ENCODE measurements around the gene STXBP1. TPM values are rescaled to one million over a fixed set of nuclear protein-coding genes. Genes with fewer than 3 reads are reported as not detected.
"Not testable (repeated sequence)": the region's sequence is repeated elsewhere in the genome, so short reads cannot be mapped to it uniquely, and the experiment has no call there.

Gene STXBP1
- total and polyA plus RNA-seq, 8 donors: 5.2 to 77.7 (median 17.6) TPM

GRCh38 chr9:127575875-127576778, 36.0 kb upstream of the STXBP1 start:
- Histone ChIP-seq H3K36me3 (no peaks in the 10 kb centered on the region), H3K4me1 (peaks cover 71 to 96% (median 83%) of the 10 kb centered on the region in 4 donors), H3K9me3 (no peaks in the 10 kb centered on the region), H3K27ac (peak overlapping the region in 4 of 5 donors; percentile 87 to 99 (median 96)), H3K27me3 (no peaks in the 10 kb centered on the region), H3K4me3 (no peak overlapping the region)
- intact Hi-C loops (cut with DNase I; ENCODE audit: low total_unique reads): no loop called here
- TF ChIP-seq POLR2AphosphoS5 (IDR thresholded peaks at IDR 0.05) (peak in 2 of 3 donors; percentile 20 to 23), CTCF (IDR thresholded peaks at IDR 0.05) (no peak)
- DNase-seq: peak in 1 of 2 donors; percentile 69
- 78 to 90% (median 80%) methylated on average over 13 of the region's 13 CpGs for WGBS, 5 donors

- H3K27me3 ChIP-seq; H3K36me3 ChIP-seq; H3K4me3 ChIP-seq; DNase-seq; H3K9me3 ChIP-seq; intact Hi-C loops (cut with DNase I; ENCODE audit: low total_unique reads): not testable (repeated sequence)
- H3K4me1 ChIP-seq: peaks cover 67 to 88% (median 78%) of the 10 kb centered on the region in 4 donors
- WGBS, 5 donors: 92 to 98% (median 94%) methylated on average over 5 to 7 of the region's 7 CpGs
- peak overlapping the region in 2 of 5 donors; percentile 98 to 99 for H3K27ac ChIP-seq
Observed at GRCh38 chr9:127577194-127577593, 34.9 kb upstream of the STXBP1 start.

- Histone ChIP-seq H3K27me3 (no peaks in the 10 kb centered on the region), H3K4me1 (peaks cover 55 to 79% (median 67%) of the 10 kb centered on the region in 4 donors), H3K4me3 (peak overlapping the region; percentile 16 to 32 (median 20)), H3K9me3 (no peaks in the 10 kb centered on the region), H3K36me3 (no peaks in the 10 kb centered on the region), H3K27ac (peak overlapping the region; percentile 62 to 99 (median 93))
- no peak for TF ChIP-seq CTCF (IDR thresholded peaks at IDR 0.05)
- no peak for TF ChIP-seq POLR2A (IDR thresholded peaks at IDR 0.05)
- TF ChIP-seq EP300 (IDR thresholded peaks at IDR 0.05): no peak
- TF ChIP-seq POLR2AphosphoS5 (IDR thresholded peaks at IDR 0.05): no peak
- WGBS, 5 donors: 36 to 45% (median 41%) methylated on average over 5 of the region's 5 CpGs
- DNase-seq: no peak
- intact Hi-C loops (cut with DNase I; ENCODE audit: low total_unique reads): no loop called here
Observed at GRCh38 chr9:127578627-127578951, 33.5 kb upstream of the STXBP1 start.

DNA sequence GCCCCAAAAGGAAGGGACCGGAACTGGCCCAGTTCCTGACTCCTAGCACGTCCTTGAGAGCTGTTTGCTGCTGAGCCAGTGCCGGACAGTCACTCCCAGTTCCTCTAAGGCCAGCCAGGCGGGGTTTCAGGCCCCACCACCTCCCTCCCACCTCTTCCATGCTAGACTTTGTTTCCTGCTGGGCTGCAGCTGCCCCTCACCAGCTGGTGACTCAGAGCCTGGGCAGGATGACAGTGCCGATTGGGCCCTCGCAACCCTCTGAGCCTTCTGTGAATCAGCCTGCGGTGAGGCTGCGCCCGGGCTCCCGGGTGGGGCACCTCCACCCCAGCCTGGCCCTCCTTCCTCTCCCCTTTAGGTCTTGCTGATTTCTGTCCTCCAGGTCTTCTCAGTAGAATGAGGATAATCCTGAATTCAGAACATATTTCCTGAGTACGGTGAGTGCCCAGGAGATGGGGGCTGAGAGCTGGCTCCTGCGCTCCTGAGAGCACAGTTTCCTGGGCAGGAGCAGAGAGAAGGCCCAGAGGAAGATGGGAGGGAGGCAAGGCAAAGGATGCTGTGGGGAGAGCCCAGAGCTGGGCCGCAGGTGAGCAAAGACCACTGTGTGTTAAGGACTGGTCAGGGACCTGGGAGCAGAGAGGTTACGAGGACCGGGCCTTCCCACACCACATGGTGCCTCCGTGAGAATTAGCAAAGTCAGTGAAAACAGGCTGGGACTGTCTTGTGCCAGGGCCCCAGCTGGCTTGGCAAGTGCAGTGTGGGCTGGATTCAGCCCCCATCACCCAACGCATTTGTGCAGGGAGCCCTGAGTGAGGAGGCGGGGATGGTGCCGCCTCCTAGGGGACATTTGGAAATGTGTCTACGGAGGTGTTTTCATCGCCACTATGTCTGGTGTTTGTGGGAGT, 32.9 kb upstream of the STXBP1 start:
- WGBS, 5 donors: 12 to 22% (median 18%) methylated on average over 21 of the region's 21 CpGs
- Histone ChIP-seq H3K27me3 (no peaks in the 10 kb centered on the region), H3K36me3 (no peaks in the 10 kb centered on the region), H3K4me1 (peaks cover 49 to 79% (median 64%) of the 10 kb centered on the region in 4 donors), H3K4me3 (peak overlapping the region; percentile 16 to 32 (median 20)), H3K9me3 (no peaks in the 10 kb centered on the region), H3K27ac (peak overlapping the region; percentile 62 to 99 (median 93))
- intact Hi-C loops (cut with DNase I; ENCODE audit: low total_unique reads): no loop called here
- TF ChIP-seq CTCF (IDR thresholded peaks at IDR 0.05): peak in 3 of 7 experiments; percentile 8 to 35 (median 13)
- no peak for TF ChIP-seq POLR2A (IDR thresholded peaks at IDR 0.05)
- TF ChIP-seq POLR2AphosphoS5 (IDR thresholded peaks at IDR 0.05): peak; percentile 80 to 95 (median 87)
- TF ChIP-seq EP300 (IDR thresholded peaks at IDR 0.05): no peak
- peak; percentile 87 to 93 for DNase-seq

Data from stomach (tissue), 9 donors.